Ovary (tissue), 9 donors: ENCODE data around the gene OLFM1. TPM values are rescaled to one million over a fixed set of nuclear protein-coding genes. Genes with fewer than 3 reads are reported as not detected.
"Not testable (repeated sequence)": the region's sequence is repeated elsewhere in the genome, so short reads cannot be mapped to it uniquely, and the experiment has no call there.

Source experiments
- DNase-seq, 5 donors: peaks; one replicate each; pipeline ENCODE4 v3.0.0-alpha.2; 2019 to 2020
- H3K27ac ChIP-seq, 2 donors: fragments of 200-600 bp; one replicate each; pipeline versions ENCODE4 v1.5.1 to v1.8.0; 2019 to 2022
- H3K27me3 ChIP-seq: fragments of 200-600 bp; one replicate; pipeline ENCODE4 v1.8.0; 2022
- H3K36me3 ChIP-seq: fragments of 200-600 bp; sonication (generic); one replicate; pipeline ENCODE4 v1.5.1; 2019
- H3K4me1 ChIP-seq: one replicate; pipeline ENCODE4 v1.8.1; 2013; ENCODE audit warnings: mild to moderate bottlenecking, moderate library complexity; ENCODE audit not compliant: insufficient read depth
- H3K4me3 ChIP-seq: fragments of 200-600 bp; sonication (generic); one replicate; pipeline ENCODE4 v1.5.1; 2017
- H3K9me3 ChIP-seq, 2 donors: fragments of 200-600 bp in 1 of 2; sonication (generic) in 1 of 2; one replicate each; pipeline versions ENCODE4 v1.5.1 to v1.8.1; 2013 to 2019; ENCODE audit warnings: mild to moderate bottlenecking in 1 of 2, moderate library complexity in 1 of 2
- CTCF ChIP-seq, 3 donors: fragments of 450-650 bp in 2 of 3; fragments of 200-600 bp in 1 of 3; IDR thresholded peaks; one replicate each; pipeline versions ENCODE4 v1.5.1 to v1.8.0; 2016 to 2022; ENCODE audit warnings: antibody characterized with exemption in 3 of 3, mild to moderate bottlenecking in 1 of 3
- EP300 ChIP-seq: sonication (generic); formaldehyde crosslinking; IDR thresholded peaks from one replicate; pipeline ENCODE4 v1.6.1; 2017; ENCODE audit warnings: antibody characterized with exemption
- POLR2A ChIP-seq: fragments of 450-650 bp; IDR thresholded peaks from one replicate; pipeline ENCODE4 v1.6.1; 2017; ENCODE audit warnings: antibody characterized with exemption, mild to moderate bottlenecking, moderate library complexity
- WGBS, 3 donors: extraction: QIAGEN DNeasy Blood & Tissue Kit in 1 of 3; methylation state at CpG; one replicate each; pipeline versions ENCODE4 v1.1.5 to v1.1.7; 2013 to 2017; 5-methylcytosine and 5-hydroxymethylcytosine counted together
- intact Hi-C, 4 donors: fragments of 100-400 bp; cut with DNase I; formaldehyde crosslinking; loops; one replicate each; pipeline versions ENCODE4 v1.11.0 to v1.15.1; 2022 to 2023
- polyA plus RNA-seq, 2 donors: library from polyadenylated mRNA; stranded (reverse); fragments of 200-250 nt in 1 of 2; fragments of 350-450 nt in 1 of 2; fragmentation: Illumina TruSeq in 1 of 2; extraction: RNeasy Lipid Tissue Mini Kit (QIAGEN cat#74804) in 1 of 2; gene quantifications; one replicate each; pipeline ENCODE4 v1.2.3, GENCODE V29; 2013 to 2014
- total RNA-seq, 7 donors: library from RNA; depleted of rRNA in 2 of 7; stranded (reverse); fragments of >200 nt in 2 of 7; fragmentation: NEBNext Ultra II Directional in 3 of 7; extraction: Animal tissue kit (Norgen Biotek cat#: 25700) in 3 of 7; gene quantifications; one replicate each; pipeline versions ENCODE4 v1.1.0 to v1.2.4, GENCODE V29; 2016 to 2023
- donor health status: DM: no; HTN: no; CAD: no; lungs with moderate emphysema.
- donor health status: DM: no; HTN: no; CAD: no.
- donor health status: Bipolar disorder and iron deficiency.
- donor health status: DM: yes; HTN: yes; CAD: no.
- donor health status: DM: no; HTN: no; CAD: no.
- donor health status: DM: yes; HTN: yes; CAD: no.

Gene OLFM1
- total and polyA plus RNA-seq, 9 donors = 6.5 to 40.0 (median 19.9) TPM

- no peaks in the 10 kb centered on the region for H3K9me3 ChIP-seq
- no peaks in the 10 kb centered on the region for H3K36me3 ChIP-seq
- no peaks in the 10 kb centered on the region for H3K4me1 ChIP-seq
- 72 to 79% (median 73%) methylated on average over 12 of the region's 12 CpGs for WGBS, 3 donors
- TF ChIP-seq POLR2A (no peak), CTCF (IDR thresholded peaks at IDR 0.05) (no peak), EP300 (no peak)
- intact Hi-C loops = no loop called here
- peak in 1 of 5 donors; percentile 8 for DNase-seq
- no peaks in the 10 kb centered on the region for H3K27me3 ChIP-seq
- H3K27ac ChIP-seq = no peak overlapping the region
- H3K4me3 ChIP-seq = no peak overlapping the region
Measured at GRCh38 chr9:135061441-135061840, 26.0 kb upstream of the OLFM1 start.

GRCh38 chr9:135062254-135062653 is 25.2 kb upstream of the OLFM1 start:
- Histone ChIP-seq H3K9me3 (no peaks in the 10 kb centered on the region), H3K27me3 (no peaks in the 10 kb centered on the region), H3K4me3 (no peak overlapping the region), H3K36me3 (no peaks in the 10 kb centered on the region), H3K4me1 (no peaks in the 10 kb centered on the region), H3K27ac (no peak overlapping the region)
- WGBS, 3 donors = 80 to 86% (median 81%) methylated on average over 5 of the region's 5 CpGs
- intact Hi-C loops = no loop called here
- TF ChIP-seq CTCF (IDR thresholded peaks at IDR 0.05) (no peak), EP300 (no peak)
- no peak for DNase-seq

- DNase-seq = peak in 1 of 5 donors; percentile 3
- 71 to 78% (median 72%) methylated on average over 4 of the region's 4 CpGs for WGBS, 3 donors
- not testable (repeated sequence) for H3K27me3 ChIP-seq
Measured at GRCh38 chr9:135063466-135063865, 24.0 kb upstream of the OLFM1 start.

GRCh38 chr9:135063888-135064287 is 23.6 kb upstream of the OLFM1 start:
- DNase-seq, H3K36me3 ChIP-seq, H3K27me3 ChIP-seq, H3K9me3 ChIP-seq, H3K27ac ChIP-seq, intact Hi-C loops, H3K4me1 ChIP-seq, H3K4me3 ChIP-seq: not testable (repeated sequence)
- WGBS, 3 donors = 72 to 76% (median 74%) methylated on average over 4 of the region's 4 CpGs

More at GRCh38 chr9:135063466-135063865, 24.0 kb upstream of the OLFM1 start:
- H3K4me3 ChIP-seq, H3K36me3 ChIP-seq, H3K9me3 ChIP-seq, intact Hi-C loops, H3K4me1 ChIP-seq, H3K27ac ChIP-seq: not testable (repeated sequence)

- Histone ChIP-seq H3K36me3 (no peaks in the 10 kb centered on the region), H3K9me3 (no peaks in the 10 kb centered on the region), H3K27ac (no peak overlapping the region), H3K27me3 (no peaks in the 10 kb centered on the region), H3K4me1 (no peaks in the 10 kb centered on the region), H3K4me3 (no peak overlapping the region)
- TF ChIP-seq EP300 (no peak), POLR2A (no peak), CTCF (IDR thresholded peaks at IDR 0.05) (no peak)
- 78 to 87% (median 82%) methylated on average over 4 of the region's 4 CpGs for WGBS, 3 donors
- intact Hi-C loops = no loop called here
- no peak for DNase-seq
Measured at GRCh38 chr9:135065151-135065550, 22.3 kb upstream of the OLFM1 start.

GRCh38 chr9:135065804-135066203 is 21.7 kb upstream of the OLFM1 start:
- WGBS, 3 donors = 49 to 64% (median 60%) methylated on average over 4 of the region's 4 CpGs
- TF ChIP-seq POLR2A (no peak), CTCF (IDR thresholded peaks at IDR 0.05) (no peak), EP300 (no peak)
- H3K4me1 ChIP-seq = no peaks in the 10 kb centered on the region
- H3K36me3 ChIP-seq = no peaks in the 10 kb centered on the region
- intact Hi-C loops = no loop called here
- H3K27ac ChIP-seq = no peak overlapping the region
- no peak for DNase-seq
- H3K27me3 ChIP-seq = no peaks in the 10 kb centered on the region
- no peaks in the 10 kb centered on the region for H3K9me3 ChIP-seq
- H3K4me3 ChIP-seq = no peak overlapping the region
